ENCODE results near the gene NSD1.
"Not testable (repeated sequence)": the region's sequence is repeated elsewhere in the genome, so short reads cannot be mapped to it uniquely, and the experiment has no call there.

Gene NSD1

DNA sequence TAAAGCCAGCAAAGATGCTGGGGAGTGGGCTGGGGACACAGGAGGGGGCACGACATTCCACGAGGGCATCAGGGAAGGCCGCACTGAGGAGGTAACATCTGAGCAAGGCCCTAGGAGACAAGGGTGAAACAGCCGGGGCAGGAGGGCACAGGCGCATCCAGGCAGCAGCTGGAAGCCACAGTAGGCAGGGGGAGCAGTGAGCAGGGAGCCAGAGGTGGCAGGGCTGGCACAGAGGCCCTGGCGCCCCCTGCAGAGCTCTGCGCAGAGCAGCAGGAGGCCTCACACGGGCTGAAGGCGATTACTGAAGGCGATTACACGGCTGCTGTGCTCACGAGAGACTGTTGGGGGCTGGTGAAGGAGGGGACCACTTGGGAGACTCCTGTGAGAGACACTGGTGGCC lies 202.5 kb downstream of the NSD1 start:
- Mint-ChIP-seq H3K4me1 (peaks cover 9% of the 10 kb centered on the region), H3K9me3 (no peaks in the 10 kb centered on the region), H3K27ac (peak overlapping the region; percentile 64), H3K27me3 (no peaks in the 10 kb centered on the region), H3K4me3 (no peak overlapping the region), H3K36me3 (peaks cover 30% of the 10 kb centered on the region)
- DNase-seq (ENCODE audit: low spot score in 2 of 2) (no peak), ATAC-seq (ENCODE audit: low read depth) (peak; percentile 65)

- Mint-ChIP-seq H3K4me1 (peaks cover 8% of the 10 kb centered on the region), H3K27me3 (no peaks in the 10 kb centered on the region), H3K27ac (peak overlapping the region; percentile 64), H3K36me3 (peaks cover 33% of the 10 kb centered on the region), H3K9me3 (no peaks in the 10 kb centered on the region), H3K4me3 (no peak overlapping the region)
- DNase-seq (ENCODE audit: low spot score in 2 of 2) (no peak), ATAC-seq (ENCODE audit: low read depth) (no peak)
These were observed 203.3 kb downstream of the NSD1 start for GRCh38 chr5:177336603-177337494.

- DNase-seq (ENCODE audit: low spot score in 2 of 2) (no peak), ATAC-seq (ENCODE audit: low read depth) (no peak)
- no peak overlapping the region for H3K4me3 Mint-ChIP-seq
- peaks cover 11% of the 10 kb centered on the region for H3K4me1 Mint-ChIP-seq
- H3K27ac Mint-ChIP-seq, result no peak overlapping the region
- H3K27me3 Mint-ChIP-seq, result no peaks in the 10 kb centered on the region
- H3K36me3 Mint-ChIP-seq, result peaks cover 29% of the 10 kb centered on the region
- no peaks in the 10 kb centered on the region for H3K9me3 Mint-ChIP-seq
These were observed 204.9 kb downstream of the NSD1 start for GRCh38 chr5:177338251-177339106.

GRCh38 chr5:177339107-177339638 lies 205.6 kb downstream of the NSD1 start:
- ATAC-seq (ENCODE audit: low read depth) (no peak), DNase-seq (ENCODE audit: low spot score in 2 of 2) (no peak)
- Mint-ChIP-seq H3K9me3 (no peaks in the 10 kb centered on the region), H3K4me1 (peaks cover 13% of the 10 kb centered on the region), H3K36me3 (peaks cover 26% of the 10 kb centered on the region), H3K27me3 (no peaks in the 10 kb centered on the region), H3K27ac (no peak overlapping the region), H3K4me3 (no peak overlapping the region)

- H3K4me3 Mint-ChIP-seq; H3K9me3 Mint-ChIP-seq; ATAC-seq (ENCODE audit: low read depth); H3K27me3 Mint-ChIP-seq; H3K27ac Mint-ChIP-seq; DNase-seq (ENCODE audit: low spot score in 2 of 2): not testable (repeated sequence)
- Mint-ChIP-seq H3K4me1 (peaks cover 13% of the 10 kb centered on the region), H3K36me3 (peaks cover 17% of the 10 kb centered on the region)
These were observed 209.4 kb downstream of the NSD1 start for GRCh38 chr5:177343000-177343399.

GRCh38 chr5:177343777-177344176 lies 210.2 kb downstream of the NSD1 start:
- no peak for ATAC-seq (ENCODE audit: low read depth)
- Mint-ChIP-seq H3K27me3 (no peaks in the 10 kb centered on the region), H3K27ac (no peak overlapping the region), H3K36me3 (peaks cover 17% of the 10 kb centered on the region), H3K9me3 (no peaks in the 10 kb centered on the region), H3K4me1 (peaks cover 13% of the 10 kb centered on the region), H3K4me3 (no peak overlapping the region)
- no peak for DNase-seq (ENCODE audit: low spot score in 2 of 2)

- H3K9me3 Mint-ChIP-seq, result no peaks in the 10 kb centered on the region
- H3K4me1 Mint-ChIP-seq, result peaks cover 15% of the 10 kb centered on the region
- no peaks in the 10 kb centered on the region for H3K27me3 Mint-ChIP-seq
- no peak overlapping the region for H3K27ac Mint-ChIP-seq
- no peak overlapping the region for H3K4me3 Mint-ChIP-seq
- DNase-seq (ENCODE audit: low spot score in 2 of 2) (no peak), ATAC-seq (ENCODE audit: low read depth) (no peak)
- H3K36me3 Mint-ChIP-seq, result peaks cover 17% of the 10 kb centered on the region
These were observed 211.3 kb downstream of the NSD1 start for GRCh38 chr5:177344891-177345290.

DNA sequence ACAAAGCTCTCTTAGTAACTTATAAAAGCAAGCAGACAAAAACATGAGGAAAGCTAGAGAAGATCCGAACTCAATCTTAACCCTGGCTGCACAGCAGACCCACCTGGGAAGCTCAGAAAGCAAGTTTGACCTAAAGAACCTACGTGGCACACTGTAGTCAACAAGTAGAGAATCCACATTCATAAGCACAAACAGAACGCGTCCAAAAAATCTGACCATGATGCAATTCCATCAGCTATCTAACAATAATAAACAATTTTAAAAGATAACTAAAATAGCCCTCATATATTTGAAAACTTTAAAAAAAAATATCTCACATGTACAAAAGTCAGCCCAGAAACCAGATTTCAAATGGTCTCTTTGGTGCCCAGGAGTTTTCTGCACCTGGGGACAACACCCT lies 213.2 kb downstream of the NSD1 start:
- H3K4me1 Mint-ChIP-seq, result peaks cover 20% of the 10 kb centered on the region
- H3K27me3 Mint-ChIP-seq, result no peaks in the 10 kb centered on the region
- no peak overlapping the region for H3K27ac Mint-ChIP-seq
- H3K36me3 Mint-ChIP-seq, result peaks cover 15% of the 10 kb centered on the region
- no peak overlapping the region for H3K4me3 Mint-ChIP-seq
- DNase-seq (ENCODE audit: low spot score in 2 of 2) (no peak), ATAC-seq (ENCODE audit: low read depth) (no peak)
- H3K9me3 Mint-ChIP-seq, result no peaks in the 10 kb centered on the region

DNA sequence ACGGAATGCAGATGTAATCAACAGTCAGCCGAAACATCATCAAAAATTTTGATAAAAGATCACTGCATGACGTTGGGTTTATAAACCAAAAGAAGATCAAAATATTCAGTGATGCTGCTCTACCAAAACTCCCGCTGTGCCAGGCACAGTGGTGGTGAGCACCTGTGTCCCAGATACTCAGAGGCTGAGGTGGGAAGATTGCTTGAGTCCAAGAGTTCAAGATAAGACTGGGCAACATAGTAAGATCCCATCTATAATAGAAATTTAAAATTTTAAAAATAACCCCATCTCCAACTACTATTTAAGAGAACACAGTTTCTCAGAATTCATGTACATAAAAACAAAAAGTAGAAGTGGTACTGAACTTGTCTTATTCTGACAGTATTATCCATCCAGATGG lies 214.1 kb downstream of the NSD1 start:
- Mint-ChIP-seq H3K36me3 (peaks cover 14% of the 10 kb centered on the region), H3K4me3 (no peak overlapping the region), H3K9me3 (no peaks in the 10 kb centered on the region), H3K27ac (no peak overlapping the region), H3K4me1 (peaks cover 20% of the 10 kb centered on the region), H3K27me3 (no peaks in the 10 kb centered on the region)
- DNase-seq (ENCODE audit: low spot score in 2 of 2) (no peak), ATAC-seq (ENCODE audit: low read depth) (no peak)

GRCh38 chr5:177349362-177349647 lies 215.7 kb downstream of the NSD1 start:
- no peak for ATAC-seq (ENCODE audit: low read depth)
- peak overlapping the region; percentile 48 for H3K4me3 Mint-ChIP-seq
- H3K9me3 Mint-ChIP-seq, result no peaks in the 10 kb centered on the region
- H3K4me1 Mint-ChIP-seq, result peaks cover 17% of the 10 kb centered on the region
- no peak overlapping the region for H3K27ac Mint-ChIP-seq
- peaks cover 12% of the 10 kb centered on the region for H3K36me3 Mint-ChIP-seq
- no peak for DNase-seq (ENCODE audit: low spot score in 2 of 2)
- H3K27me3 Mint-ChIP-seq, result no peaks in the 10 kb centered on the region

- DNase-seq (ENCODE audit: low spot score in 2 of 2), result no peak
- H3K27me3 Mint-ChIP-seq, result no peaks in the 10 kb centered on the region
- no peak for ATAC-seq (ENCODE audit: low read depth)
- H3K9me3 Mint-ChIP-seq, result peaks cover 2% of the 10 kb centered on the region
- H3K4me3 Mint-ChIP-seq, result peak overlapping the region; percentile 98
- H3K27ac Mint-ChIP-seq, result peak overlapping the region; percentile 40
- peaks cover 11% of the 10 kb centered on the region for H3K36me3 Mint-ChIP-seq
- peaks cover 22% of the 10 kb centered on the region for H3K4me1 Mint-ChIP-seq
These were observed 216.2 kb downstream of the NSD1 start for GRCh38 chr5:177349762-177350161.

All from memory B cell (primary cell).